GOT3 (cell line): ENCODE data around the gene PLCB2.

Experiments
- DNase-seq: peaks from one replicate; lab custom pipeline; 2025; ENCODE audit warnings: mixed read lengths; lab: John Stamatoyannopoulos, UW

PLCB2 gene

GRCh38 chr15:40286061-40286532, 21.6 kb downstream of the PLCB2 start:
- no peak for DNase-seq

GRCh38 chr15:40285554-40286011, 22.2 kb downstream of the PLCB2 start:
- no peak for DNase-seq

- no peak for DNase-seq
Measured at GRCh38 chr15:40285151-40285550, 22.6 kb downstream of the PLCB2 start.

GRCh38 chr15:40283615-40284300, 24.0 kb downstream of the PLCB2 start:
- no peak for DNase-seq

- DNase-seq: no peak
Measured at GRCh38 chr15:40282869-40283614, 24.7 kb downstream of the PLCB2 start, which contains the start of gene ANKRD63. TSS of gene ANKRD63 (minus strand) at chr15:40283064. CDS start at chr15:40282586, 478 bp downstream.

- no peak for DNase-seq
Measured at GRCh38 chr15:40282147-40282868, 25.4 kb downstream of the PLCB2 start.

GRCh38 chr15:40281801-40282146, 26.0 kb downstream of the PLCB2 start:
- DNase-seq: no peak

GRCh38 chr15:40281057-40281800, 26.5 kb downstream of the PLCB2 start:
- DNase-seq: no peak

GRCh38 chr15:40280260-40281056, 27.3 kb downstream of the PLCB2 start:
- no peak for DNase-seq

- no peak for DNase-seq
Measured at GRCh38 chr15:40279437-40280141, 28.1 kb downstream of the PLCB2 start.

- no peak for DNase-seq
Measured at GRCh38 chr15:40278026-40278425, 29.7 kb downstream of the PLCB2 start.

GRCh38 chr15:40277471-40277870, 30.3 kb downstream of the PLCB2 start:
- DNase-seq: no peak

- DNase-seq: no peak
Measured at GRCh38 chr15:40276927-40277326, 30.8 kb downstream of the PLCB2 start.

GRCh38 chr15:40275954-40276353, 31.8 kb downstream of the PLCB2 start:
- DNase-seq: no peak

- DNase-seq: no peak
Measured at GRCh38 chr15:40275523-40275922, 32.2 kb downstream of the PLCB2 start.

GRCh38 chr15:40274350-40275274, 33.1 kb downstream of the PLCB2 start:
- peak; percentile 58 for DNase-seq

- DNase-seq: no peak
Measured at GRCh38 chr15:40273428-40273827, 34.3 kb downstream of the PLCB2 start.

- DNase-seq: no peak
Measured at GRCh38 chr15:40272485-40273056, 35.2 kb downstream of the PLCB2 start.
